H1 (cell line): ENCODE results near the gene RAB29. TPM values are rescaled to one million over a fixed set of nuclear protein-coding genes. Genes with fewer than 3 reads are reported as not detected.

Experiments used
- CTCF ChIA-PET: fragments of 300-600 bp; sonication (Branson Sonifier 250); formaldehyde crosslinking; loops from one replicate; lab custom pipeline; 2021; ENCODE audit not compliant: partially characterized antibody; lab: Charles Lee
- POLR2A ChIA-PET: fragments of 300-600 bp; sonication (Branson Sonifier 250); formaldehyde crosslinking; loops from one replicate; lab custom pipeline; 2021; ENCODE audit warnings: inconsistent platforms; ENCODE audit not compliant: partially characterized antibody; lab: Charles Lee
- DNase-seq, 2 experiments: peaks; one replicate each; pipeline versions ENCODE4 v3.0.0 to v3.0.0-alpha.2; 2010 to 2022; ENCODE audit warnings: low spot score in 2 of 2, low read depth in 1 of 2, mixed read lengths in 1 of 2
- FAIRE-seq: peaks from 2 replicates; lab custom pipeline; 2011; peaks lifted over from hg19 to GRCh38; lab: Jason Lieb, UNC
- H2AFZ ChIP-seq: 2 replicates; pipeline ENCODE4 v1.8.1; 2012; ENCODE audit warnings: low read length, inconsistent platforms
- H2AK5ac ChIP-seq: 2 replicates; pipeline ENCODE4 v1.6.1; 2013; ENCODE audit warnings: low read depth, low read length
- H2BK120ac ChIP-seq: replicated peaks from 2 replicates; pipeline ENCODE3; 2013; ENCODE audit warnings: low read depth, low read length, inconsistent platforms
- H2BK12ac ChIP-seq: 2 replicates; pipeline ENCODE4 v1.6.1; 2013; ENCODE audit warnings: low read depth, low read length
- H2BK15ac ChIP-seq: 2 replicates; pipeline ENCODE4 v1.6.1; 2013; ENCODE audit warnings: low read length
- H2BK20ac ChIP-seq: 2 replicates; pipeline ENCODE4 v1.6.1; 2013; ENCODE audit warnings: low read length
- H2BK5ac ChIP-seq: 2 replicates; pipeline ENCODE4 v1.6.1; 2013; ENCODE audit warnings: low read depth, low read length
- H3K14ac ChIP-seq: 2 replicates; pipeline ENCODE4 v1.6.1; 2013; ENCODE audit warnings: inconsistent platforms; ENCODE audit not compliant: insufficient read length
- H3K18ac ChIP-seq: 2 replicates; pipeline ENCODE4 v1.6.1; 2013; ENCODE audit warnings: low read length; ENCODE audit errors: extremely low read depth
- H3K23ac ChIP-seq: 2 replicates; pipeline ENCODE4 v1.6.1; 2013; ENCODE audit warnings: inconsistent platforms; ENCODE audit not compliant: insufficient read length
- H3K23me2 ChIP-seq: 2 replicates; pipeline ENCODE4 v1.6.1; 2013; ENCODE audit warnings: low read depth, low read length
- H3K27ac ChIP-seq: 2 replicates; pipeline ENCODE4 v1.6.1; 2011; ENCODE audit warnings: low read depth, low read length, inconsistent platforms
- H3K27me3 ChIP-seq, 4 experiments: replicated peaks in 1 of 4; 1 replicate in 1 of 4; 2 replicates in 3 of 4; pipeline versions ENCODE4 v1.6.1 to v1.8.1; 2011 to 2013; ENCODE audit warnings: low read length in 3 of 4, mild to moderate bottlenecking in 3 of 4, inconsistent platforms in 2 of 4, mixed read lengths in 2 of 4, moderate library complexity in 1 of 4; ENCODE audit not compliant: control insufficient read depth in 3 of 4, insufficient read depth in 3 of 4; ENCODE audit errors: extremely low read depth in 1 of 4
- H3K36me3 ChIP-seq, 4 experiments: 2 replicates each; pipeline versions ENCODE4 v1.6.1 to v1.8.1; 2011 to 2013; ENCODE audit warnings: mild to moderate bottlenecking in 4 of 4, low read length in 3 of 4, moderate library complexity in 2 of 4, control low read depth in 1 of 4, inconsistent platforms in 1 of 4; ENCODE audit not compliant: insufficient read depth in 4 of 4, control insufficient read depth in 2 of 4
- H3K4ac ChIP-seq: replicated peaks from 2 replicates; pipeline ENCODE3; 2013; ENCODE audit warnings: low read length, low read depth, mixed read lengths, inconsistent platforms; ENCODE audit not compliant: insufficient read length
- H3K4me1 ChIP-seq, 4 experiments: replicated peaks in 1 of 4; 1 replicate in 1 of 4; 2 replicates in 3 of 4; pipeline versions ENCODE4 v1.6.1 to v1.8.1; 2011 to 2013; ENCODE audit warnings: low read length in 3 of 4, inconsistent platforms in 2 of 4, mixed read lengths in 1 of 4; ENCODE audit not compliant: insufficient read depth in 4 of 4, control insufficient read depth in 3 of 4
- H3K4me2 ChIP-seq, 2 experiments: 2 replicates each; pipeline versions ENCODE4 v1.6.1 to v1.8.1; 2011 to 2013; ENCODE audit warnings: low read depth in 2 of 2, low read length in 2 of 2, control low read depth in 1 of 2, inconsistent platforms in 1 of 2, mild to moderate bottlenecking in 1 of 2; ENCODE audit not compliant: insufficient read depth in 1 of 2
- H3K4me3 ChIP-seq, 4 experiments: fragments of 200-600, 300-600 bp in 1 of 4; sonication (generic), shearing (Covaris generic), sonication (Bioruptor Twin) in 1 of 4; 2 replicates each; pipeline versions ENCODE4 v1.5.1 to v1.8.1; 2011 to 2016; ENCODE audit warnings: low read length in 4 of 4, low read depth in 3 of 4, control low read depth in 2 of 4, inconsistent platforms in 2 of 4, mild to moderate bottlenecking in 2 of 4, mixed read lengths in 1 of 4, moderate library complexity in 1 of 4; ENCODE audit not compliant: insufficient read depth in 2 of 4; ENCODE audit errors: extremely low read depth in 1 of 4
- H3K56ac ChIP-seq: replicated peaks from 2 replicates; pipeline ENCODE3; 2013; ENCODE audit warnings: low read depth, mild to moderate bottlenecking, mixed read lengths, low read length, inconsistent platforms; ENCODE audit not compliant: insufficient read length
- H3K79me1 ChIP-seq: 2 replicates; pipeline ENCODE4 v1.6.1; 2013; ENCODE audit warnings: low read depth, low read length, control low read depth
- H3K79me2 ChIP-seq, 2 experiments: 2 replicates each; pipeline versions ENCODE4 v1.6.1 to v1.8.1; 2012 to 2013; ENCODE audit warnings: low read length in 2 of 2, mild to moderate bottlenecking in 2 of 2, inconsistent platforms in 1 of 2; ENCODE audit not compliant: insufficient read depth in 2 of 2, control insufficient read depth in 1 of 2
- H3K9ac ChIP-seq, 4 experiments: replicated peaks in 1 of 4; 1 replicate in 1 of 4; 2 replicates in 3 of 4; pipeline versions ENCODE4 v1.6.1 to v1.8.1; 2011 to 2013; ENCODE audit warnings: low read depth in 3 of 4, low read length in 3 of 4, control low read depth in 2 of 4, mild to moderate bottlenecking in 2 of 4, moderate library complexity in 2 of 4, inconsistent platforms in 1 of 4; ENCODE audit errors: extremely low read depth in 1 of 4
- H3K9me3 ChIP-seq, 2 experiments: 2 replicates each; pipeline versions ENCODE4 v1.6.1 to v1.8.1; 2012 to 2013; ENCODE audit warnings: mild to moderate bottlenecking in 2 of 2, moderate library complexity in 2 of 2, control low read depth in 1 of 2, inconsistent platforms in 1 of 2, low read depth in 1 of 2, low read length in 1 of 2, mixed read lengths in 1 of 2; ENCODE audit not compliant: insufficient read depth in 2 of 2
- H4K20me1 ChIP-seq, 2 experiments: replicated peaks in 1 of 2; 2 replicates each; pipeline versions ENCODE3 to v1.8.1; 2011 to 2013; ENCODE audit warnings: inconsistent platforms in 2 of 2, low read length in 2 of 2, mild to moderate bottlenecking in 1 of 2; ENCODE audit not compliant: insufficient read depth in 2 of 2, control insufficient read depth in 1 of 2
- H4K5ac ChIP-seq: 2 replicates; pipeline ENCODE4 v1.6.1; 2013; ENCODE audit warnings: low read length, low read depth, mixed read lengths, inconsistent platforms; ENCODE audit not compliant: insufficient read length
- H4K8ac ChIP-seq: 2 replicates; pipeline ENCODE4 v1.8.0; 2013; ENCODE audit warnings: mild to moderate bottlenecking, moderate library complexity, low read length, inconsistent platforms; ENCODE audit not compliant: insufficient read depth; ENCODE audit errors: extremely low read depth
- H4K91ac ChIP-seq: replicated peaks from 2 replicates; pipeline ENCODE3; 2013; ENCODE audit warnings: low read length, mixed read lengths, inconsistent platforms; ENCODE audit not compliant: insufficient read length
- BACH1 ChIP-seq: IDR thresholded peaks from 2 replicates; pipeline ENCODE4 v1.6.1; 2012; ENCODE audit warnings: low read length, improper control_type of control experiment
- EZH2 ChIP-seq: fragments of 200-600 bp; sonication (generic); IDR thresholded peaks from 2 replicates; pipeline ENCODE4 v1.7.1; 2012; ENCODE audit warnings: low read depth, mild to moderate bottlenecking, moderate library complexity, low read length, inconsistent platforms; ENCODE audit not compliant: severe bottlenecking
- GABPA ChIP-seq: IDR thresholded peaks from 2 replicates; pipeline ENCODE4 v1.6.1; 2011; ENCODE audit warnings: mild to moderate bottlenecking, low read length, moderate library complexity, borderline replicate concordance; ENCODE audit not compliant: insufficient read depth
- HDAC6 ChIP-seq: IDR thresholded peaks from one replicate; pipeline ENCODE4 v1.7.1; 2012; ENCODE audit warnings: low read depth, mild to moderate bottlenecking, inconsistent platforms, low read length, moderate library complexity
- JUN ChIP-seq: IDR thresholded peaks from 2 replicates; pipeline ENCODE4 v1.6.1; 2011; ENCODE audit warnings: low read depth, mild to moderate bottlenecking, improper control_type of control experiment, low read length
- PHF8 ChIP-seq: fragments of 200-600 bp; sonication (generic); conservative IDR thresholded peaks from 2 replicates; pipeline ENCODE4 v1.7.1; 2012; ENCODE audit warnings: low read depth, mild to moderate bottlenecking, inconsistent platforms, low read length, moderate library complexity
- SIRT6 ChIP-seq: IDR thresholded peaks from one replicate; pipeline ENCODE4 v1.7.1; 2012; ENCODE audit warnings: low read length, inconsistent platforms
- SP1 ChIP-seq: IDR thresholded peaks from 2 replicates; pipeline ENCODE4 v1.6.1; 2011; ENCODE audit warnings: low read depth, low read length
- SP4 ChIP-seq: IDR thresholded peaks from 2 replicates; pipeline ENCODE4 v1.6.1; 2012; ENCODE audit warnings: low read length, inconsistent platforms
- SUZ12 ChIP-seq: fragments of 200-600 bp; sonication (generic); IDR thresholded peaks from 2 replicates; pipeline ENCODE4 v1.6.1; 2012; ENCODE audit warnings: mild to moderate bottlenecking, inconsistent platforms, low read length, moderate library complexity, mixed read lengths
- TCF12 ChIP-seq: IDR thresholded peaks from 2 replicates; pipeline ENCODE4 v1.6.1; 2011; ENCODE audit warnings: low read depth, mild to moderate bottlenecking, low read length
- polyA plus RNA-seq, 7 experiments: library from polyadenylated mRNA; depleted of rRNA in 3 of 7; stranded (reverse) in 5 of 7; unstranded in 2 of 7; fragments of >200 nt in 5 of 7; fragments of 200-250 nt in 2 of 7; gene quantifications; 1 replicate in 5 of 7; 2 replicates in 1 of 7; 4 replicates in 1 of 7; pipeline versions ENCODE4 v1.2.1 to v1.2.3, GENCODE V29; 2011 to 2013; ENCODE audit warnings: missing spikeins in 2 of 7, mixed read lengths in 2 of 7
- total RNA-seq: library from RNA; stranded (reverse); fragmentation: NEBNext Ultra II Directional; extraction: Animal tissue kit (Norgen Biotek cat#: 25700); gene quantifications from 2 replicates; pipeline ENCODE4 v1.2.1, GENCODE V29; 2021

RAB29 gene
- total and polyA plus RNA-seq, 2 of the 8 experiments (the other 6 are each of a cell fraction or from before 2014, with no cell fraction given): 10.1 to 17.3 TPM

- DNase-seq: no peak
- TF ChIP-seq SUZ12: no peak
- TF ChIP-seq SIRT6: no peak
- TF ChIP-seq SP4: no peak
- TF ChIP-seq PHF8: no peak
- no peak for TF ChIP-seq JUN
- no peak for TF ChIP-seq TCF12
- TF ChIP-seq EZH2: no peak
- TF ChIP-seq HDAC6: no peak
- TF ChIP-seq GABPA: no peak
- no peak for TF ChIP-seq BACH1
- no peak for TF ChIP-seq SP1
Measured at GRCh38 chr1:205763980-205764379, 11.3 kb downstream of the RAB29 start.

More at GRCh38 chr1:205763980-205764379, 11.3 kb downstream of the RAB29 start:
- Histone ChIP-seq H3K27ac (no peak overlapping the region), H4K20me1 (no peaks in the 10 kb centered on the region), H4K91ac (no peak overlapping the region), H3K23ac (no peak overlapping the region), H2BK120ac (no peak overlapping the region), H3K4ac (no peak overlapping the region), H2BK5ac (no peak overlapping the region), H3K79me1 (no peaks in the 10 kb centered on the region), H3K9me3 (no peaks in the 10 kb centered on the region), H2AK5ac (no peak overlapping the region), H2AFZ (no peak overlapping the region), H3K4me1 (no peaks in the 10 kb centered on the region), H3K79me2 (no peaks in the 10 kb centered on the region), H3K9ac (no peak overlapping the region), H3K27me3 (no peaks in the 10 kb centered on the region), H3K14ac (no peak overlapping the region), H4K8ac (no peak overlapping the region), H2BK15ac (no peak overlapping the region), H3K4me3 (no peak overlapping the region), H3K23me2 (no peaks in the 10 kb centered on the region), H3K56ac (no peak overlapping the region), H3K4me2 (no peak overlapping the region), H2BK12ac (no peak overlapping the region), H3K36me3 (no peaks in the 10 kb centered on the region), H4K5ac (no peak overlapping the region), H2BK20ac (no peak overlapping the region), H3K18ac (no peak overlapping the region)
- FAIRE-seq: no peak
- POLR2A ChIA-PET: interaction anchor here (0.9 to 1.1 kb wide), 2 partner anchors 9 to 17 kb away, joined by 3 read pairs; no protein-coding TSS in a partner anchor
- CTCF ChIA-PET: interaction anchor here (0.6 to 1.0 kb wide), 3 partner anchors 22 to 171 kb away, joined by 3 to 4 read pairs (median 3); no protein-coding TSS in a partner anchor
